GM23338 (cell line): ENCODE results near the gene TEX29. TPM values are rescaled to one million over a fixed set of nuclear protein-coding genes. Genes with fewer than 3 reads are reported as not detected.

Source experiments
- ATAC-seq: fragments of 200-7000 bp; cut with Tn5 transposase; 3 replicates; pipeline ENCODE4 v1.9.1; 2020
- DNase-seq: peaks from one replicate; pipeline ENCODE4 v3.0.0-alpha.2; 2015; ENCODE audit warnings: low spot score
- H2AFZ ChIP-seq: fragments of 200-600 bp; sonication (generic); 2 replicates; pipeline ENCODE4 v1.8.0; 2016; ENCODE audit warnings: antibody characterized with exemption, mild to moderate bottlenecking, moderate library complexity
- H3F3A ChIP-seq: fragments of 200-600 bp; sonication (generic); replicated peaks from 2 replicates; pipeline ENCODE4 v1.8.0; 2017; ENCODE audit warnings: antibody characterized with exemption, mixed run types, low read depth
- H3K27ac ChIP-seq: fragments of 200-600 bp; sonication (generic); 2 replicates; pipeline ENCODE4 v1.6.1; 2016; ENCODE audit warnings: low read depth
- H3K27me3 ChIP-seq: fragments of 200-600 bp; sonication (generic); 2 replicates; pipeline ENCODE4 v1.8.0; 2016; ENCODE audit warnings: mild to moderate bottlenecking, mixed run types, moderate library complexity; ENCODE audit not compliant: insufficient read depth
- H3K36me3 ChIP-seq: fragments of 200-600 bp; sonication (generic); 2 replicates; pipeline ENCODE4 v1.8.0; 2016; ENCODE audit warnings: mild to moderate bottlenecking; ENCODE audit not compliant: insufficient read depth
- H3K4me1 ChIP-seq: fragments of 200-600 bp; sonication (generic); 2 replicates; pipeline ENCODE4 v1.8.0; 2016; ENCODE audit warnings: mild to moderate bottlenecking, moderate library complexity; ENCODE audit not compliant: insufficient read depth
- H3K4me2 ChIP-seq: fragments of 200-600 bp; sonication (generic); 2 replicates; pipeline ENCODE4 v1.7.1; 2017; ENCODE audit warnings: mixed run types
- H3K4me3 ChIP-seq: fragments of 200-600 bp; sonication (generic); 2 replicates; pipeline ENCODE4 v1.6.1; 2016; ENCODE audit warnings: mixed run types
- H3K79me2 ChIP-seq: fragments of 200-600 bp; sonication (generic); replicated peaks from 2 replicates; pipeline ENCODE4 v1.8.0; 2017; ENCODE audit warnings: mild to moderate bottlenecking; ENCODE audit not compliant: insufficient read depth
- H3K9me2 ChIP-seq: fragments of 200-600 bp; sonication (generic); 2 replicates; pipeline ENCODE4 v1.8.0; 2017; ENCODE audit not compliant: insufficient read depth
- H4K20me1 ChIP-seq: fragments of 200-600 bp; sonication (generic); replicated peaks from 2 replicates; pipeline ENCODE4 v1.8.0; 2017; ENCODE audit warnings: mild to moderate bottlenecking; ENCODE audit not compliant: insufficient read depth
- H3K27ac Mint-ChIP-seq: 2 replicates; pipeline ENCODE4 v1.8.0; 2020; ENCODE audit warnings: inconsistent platforms, mild to moderate bottlenecking, moderate library complexity, mixed read lengths
- H3K27me3 Mint-ChIP-seq: 3 replicates; pipeline ENCODE4 v1.8.0; 2022; ENCODE audit warnings: low read depth, mild to moderate bottlenecking, moderate library complexity, mixed read lengths, inconsistent platforms; ENCODE audit not compliant: insufficient read depth, poor library complexity
- H3K36me3 Mint-ChIP-seq: 3 replicates; pipeline ENCODE4 v1.8.0; 2021; ENCODE audit warnings: low read depth, mild to moderate bottlenecking, inconsistent platforms, moderate library complexity, mixed read lengths
- H3K4me1 Mint-ChIP-seq: 3 replicates; pipeline ENCODE4 v1.8.0; 2020; ENCODE audit warnings: mild to moderate bottlenecking, inconsistent platforms, mixed read lengths
- H3K4me3 Mint-ChIP-seq: 3 replicates; pipeline ENCODE4 v1.8.0; 2021; ENCODE audit warnings: moderate library complexity, mild to moderate bottlenecking, inconsistent platforms, mixed read lengths
- H3K9me3 Mint-ChIP-seq: 3 replicates; pipeline ENCODE4 v1.8.0; 2020; ENCODE audit warnings: moderate library complexity, mild to moderate bottlenecking, inconsistent platforms, mixed read lengths
- CTCF ChIP-seq, 2 experiments: fragments of 200-600 bp in 1 of 2; sonication (generic) in 1 of 2; conservative IDR thresholded peaks; 2 replicates each; pipeline versions ENCODE4 v1.5.1 to v1.6.1; 2016 to 2017; ENCODE audit warnings: antibody characterized with exemption in 2 of 2, low read depth in 2 of 2, mild to moderate bottlenecking in 2 of 2, moderate library complexity in 1 of 2
- NANOG ChIP-seq: IDR thresholded peaks from 2 replicates; pipeline ENCODE4 v1.6.1; 2016; ENCODE audit warnings: antibody characterized with exemption, borderline replicate concordance
- ZNF331 ChIP-seq: fragments of 250-450 bp; sonication (Bioruptor Pico); IDR thresholded peaks from 2 replicates; pipeline ENCODE4 v1.5.0; 2020; ENCODE audit warnings: low read depth, mild to moderate bottlenecking, moderate library complexity
- polyA plus RNA-seq: library from polyadenylated mRNA; unstranded; fragments of >200 nt; fragmentation: Nextera tagmentation; extraction: Ambion mirVana; gene quantifications from 2 replicates; pipeline ENCODE4 v1.2.1, GENCODE V29; 2016
- total RNA-seq: library from RNA; depleted of rRNA; stranded (reverse); fragments of >200 nt; shearing (Covaris generic); gene quantifications from 2 replicates; pipeline ENCODE4 v1.2.3, GENCODE V29; 2014; rRNA removed

Gene TEX29
- total and polyA plus RNA-seq, 2 experiments from 2014 or later = 0.31 TPM; not detected in 1

GRCh38 chr13:111393221-111393790, 72.9 kb downstream of the TEX29 start:
- no peak overlapping the region for H3K4me3 Mint-ChIP-seq
- Histone ChIP-seq H3K36me3 (no peaks in the 10 kb centered on the region), H3K79me2 (no peaks in the 10 kb centered on the region), H3K4me1 (no peaks in the 10 kb centered on the region), H3K4me2 (no peak overlapping the region), H3K27me3 (no peaks in the 10 kb centered on the region), H3F3A (no peaks in the 10 kb centered on the region), H3K4me3 (no peak overlapping the region), H3K9me2 (no peaks in the 10 kb centered on the region), H2AFZ (no peak overlapping the region), H3K27ac (no peak overlapping the region), H4K20me1 (no peaks in the 10 kb centered on the region)
- peaks cover 7% of the 10 kb centered on the region for H3K27me3 Mint-ChIP-seq
- H3K4me1 Mint-ChIP-seq = no peaks in the 10 kb centered on the region
- peaks cover 6% of the 10 kb centered on the region for H3K9me3 Mint-ChIP-seq
- ATAC-seq (no peak), DNase-seq (no peak)
- H3K36me3 Mint-ChIP-seq = no peaks in the 10 kb centered on the region
- H3K27ac Mint-ChIP-seq = no peak overlapping the region
- TF ChIP-seq NANOG (no peak), ZNF331 (no peak), CTCF (conservative IDR thresholded peaks at IDR 0.05; ENCODE audit: low read depth in 2 of 2) (no peak)

Other genes starting within 250 kb of the TEX29 start
- gene ARHGEF7, start 205.3 kb upstream of the TEX29 start, total RNA-seq = 51.0 and 58.9 TPM in 2 replicates
- gene ARHGEF7, start 205.3 kb upstream of the TEX29 start, polyA plus RNA-seq = 22.4 and 23.6 TPM in 2 replicates